Testis (tissue), 3 donors: ENCODE measurements around the gene TMEM145. TPM values are rescaled to one million over a fixed set of nuclear protein-coding genes. Genes with fewer than 3 reads are reported as not detected.

Experiments used
- DNase-seq: peaks from one replicate; pipeline ENCODE4 v3.0.0-alpha.2; 2019
- H3K27ac ChIP-seq, 2 donors: fragments of 200-600 bp; sonication (generic); one replicate each; pipeline ENCODE4 v1.5.1; 2019
- H3K27me3 ChIP-seq: fragments of 200-600 bp; sonication (generic); one replicate; pipeline ENCODE4 v1.5.1; 2019
- H3K36me3 ChIP-seq: fragments of 200-600 bp; sonication (generic); one replicate; pipeline ENCODE4 v1.5.1; 2017; ENCODE audit warnings: low read depth; ENCODE audit errors: missing control alignments
- H3K4me1 ChIP-seq: fragments of 200-600 bp; sonication (generic); one replicate; pipeline ENCODE4 v1.5.1; 2019
- H3K4me3 ChIP-seq, 2 donors: fragments of 200-600 bp; sonication (generic); one replicate each; pipeline ENCODE4 v1.5.1; 2017 to 2019
- H3K9me3 ChIP-seq: fragments of 200-600 bp; sonication (generic); one replicate; pipeline ENCODE4 v1.5.1; 2017
- CTCF ChIP-seq, 3 experiments: fragments of 450-650 bp in 2 of 3; fragments of 200-600 bp in 1 of 3; sonication (generic) in 1 of 3; IDR thresholded peaks; one replicate each; pipeline ENCODE4 v1.5.1; 2016 to 2019; ENCODE audit warnings: antibody characterized with exemption in 3 of 3, mild to moderate bottlenecking in 2 of 3, moderate library complexity in 1 of 3
- POLR2A ChIP-seq: fragments of 450-650 bp; IDR thresholded peaks from one replicate; pipeline ENCODE4 v1.6.1; 2017; ENCODE audit warnings: antibody characterized with exemption, mild to moderate bottlenecking, moderate library complexity
- WGBS, 2 donors: methylation state at CpG; one replicate each; pipeline ENCODE4 v1.1.5; 2018; 5-methylcytosine and 5-hydroxymethylcytosine counted together
- intact Hi-C: fragments of 100-400 bp; cut with DNase I; formaldehyde crosslinking; loops from one replicate; pipeline ENCODE4 v1.15.1; 2023; ENCODE audit warnings: low total_unique reads
- polyA plus RNA-seq: library from polyadenylated mRNA; stranded (reverse); fragments of 350-450 nt; fragmentation: Illumina TruSeq; extraction: RNeasy Lipid Tissue Mini Kit (QIAGEN cat#74804); gene quantifications from one replicate; pipeline ENCODE4 v1.2.3, GENCODE V29; 2014; ENCODE audit warnings: low read depth, low replicate concordance; ENCODE audit not compliant: insufficient read depth
- total RNA-seq, 2 donors: library from RNA; depleted of rRNA; stranded (reverse); fragments of >200 nt; gene quantifications; one replicate each; pipeline ENCODE4 v1.2.3, GENCODE V29; 2016

Gene TMEM145
- total and polyA plus RNA-seq, 3 donors from 2014 or later, result 6.9 to 12.3 (median 7.2) TPM

DNA sequence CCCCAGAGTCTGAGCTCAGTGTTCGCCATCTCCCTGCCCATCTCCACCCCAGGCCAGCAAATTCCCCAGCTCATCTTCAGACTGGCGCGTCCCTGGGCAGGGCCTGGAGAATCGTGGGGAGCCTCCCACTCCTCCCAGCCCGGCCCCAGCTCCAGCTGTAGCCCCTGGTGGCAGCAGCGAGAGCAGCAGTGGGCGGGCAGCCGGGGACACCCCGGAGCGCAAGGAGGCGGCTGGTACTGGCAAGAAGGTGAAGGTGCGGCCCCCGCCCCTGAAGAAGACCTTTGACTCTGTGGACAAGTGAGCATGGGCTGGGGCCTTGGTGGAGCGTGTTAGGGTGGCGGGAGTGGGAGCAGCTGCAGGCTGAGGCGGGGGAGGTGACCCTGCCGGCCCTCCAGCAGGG lies 19.6 kb upstream of the TMEM145 start:
- intact Hi-C loops, result loop anchor here (5.0 kb wide), 1 partner anchor 46 kb away; no protein-coding TSS in a partner anchor
- TF ChIP-seq CTCF (IDR thresholded peaks at IDR 0.05) (no peak), POLR2A (no peak)
- Histone ChIP-seq H3K27ac (no peak overlapping the region), H3K4me3 (no peak overlapping the region), H3K4me1 (no peaks in the 10 kb centered on the region), H3K36me3 (no peaks in the 10 kb centered on the region), H3K27me3 (no peaks in the 10 kb centered on the region), H3K9me3 (no peaks in the 10 kb centered on the region)
- DNase-seq, result no peak
- WGBS, 2 donors, result 76 to 89% methylated on average over 13 to 17 of the region's 17 CpGs

DNA sequence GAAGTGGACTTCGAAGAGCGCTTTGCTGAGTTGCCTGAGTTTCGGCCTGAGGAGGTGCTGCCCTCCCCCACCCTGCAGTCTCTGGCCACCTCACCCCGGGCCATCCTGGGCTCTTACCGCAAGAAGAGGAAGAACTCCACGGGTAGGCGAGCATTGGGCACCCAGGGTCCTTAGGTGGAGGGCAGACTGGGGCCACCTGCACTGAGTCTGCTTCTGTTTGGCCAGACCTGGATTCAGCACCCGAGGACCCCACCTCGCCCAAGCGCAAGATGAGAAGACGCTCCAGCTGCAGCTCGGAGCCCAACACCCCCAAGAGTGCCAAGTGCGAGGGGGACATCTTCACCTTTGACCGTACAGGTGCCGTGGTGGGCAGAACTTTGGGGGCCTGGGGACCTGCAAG lies 19.2 kb upstream of the TMEM145 start:
- Histone ChIP-seq H3K36me3 (no peaks in the 10 kb centered on the region), H3K27me3 (no peaks in the 10 kb centered on the region), H3K9me3 (no peaks in the 10 kb centered on the region), H3K4me3 (no peak overlapping the region), H3K4me1 (no peaks in the 10 kb centered on the region), H3K27ac (no peak overlapping the region)
- TF ChIP-seq POLR2A (no peak), CTCF (IDR thresholded peaks at IDR 0.05) (no peak)
- WGBS, 2 donors, result 89 to 92% methylated on average over 7 to 15 of the region's 15 CpGs
- no peak for DNase-seq
- intact Hi-C loops, result loop anchor here (5.0 kb wide), 1 partner anchor 47 kb away; no protein-coding TSS in a partner anchor

DNA sequence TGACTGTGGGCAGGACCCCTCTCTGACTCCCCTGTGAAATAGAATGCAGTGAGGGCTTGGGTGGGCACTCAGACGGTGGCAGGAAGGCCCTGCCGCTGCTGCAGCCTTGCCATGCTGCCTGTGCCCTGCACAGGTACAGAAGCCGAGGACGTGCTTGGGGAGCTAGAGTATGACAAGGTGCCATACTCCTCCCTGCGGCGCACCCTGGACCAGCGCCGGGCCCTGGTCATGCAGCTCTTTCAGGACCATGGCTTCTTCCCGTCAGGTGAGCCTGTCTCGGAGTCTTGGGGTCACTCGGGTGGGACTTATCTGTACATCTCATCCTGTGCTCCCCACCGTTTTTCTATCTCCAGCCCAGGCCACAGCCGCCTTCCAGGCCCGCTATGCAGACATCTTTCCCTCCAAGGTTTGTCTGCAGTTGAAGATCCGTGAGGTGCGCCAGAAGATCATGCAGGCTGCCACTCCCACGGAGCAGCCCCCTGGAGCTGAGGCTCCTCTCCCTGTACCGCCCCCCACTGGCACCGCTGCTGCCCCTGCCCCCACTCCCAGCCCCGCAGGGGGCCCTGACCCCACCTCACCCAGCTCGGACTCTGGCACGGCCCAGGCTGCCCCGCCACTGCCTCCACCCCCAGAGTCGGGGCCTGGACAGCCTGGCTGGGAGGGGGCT lies 18.5 kb upstream of the TMEM145 start:
- no peak for TF ChIP-seq CTCF (IDR thresholded peaks at IDR 0.05)
- 73 to 91% methylated on average over 7 to 24 of the region's 24 CpGs for WGBS, 2 donors
- H3K4me3 ChIP-seq, result no peak overlapping the region
- no peak overlapping the region for H3K27ac ChIP-seq
- no peaks in the 10 kb centered on the region for H3K9me3 ChIP-seq
- no peaks in the 10 kb centered on the region for H3K36me3 ChIP-seq
- intact Hi-C loops, result loop anchor here (5.0 kb wide), 1 partner anchor 47 kb away; no protein-coding TSS in a partner anchor
- DNase-seq, result no peak
- no peaks in the 10 kb centered on the region for H3K4me1 ChIP-seq
- no peaks in the 10 kb centered on the region for H3K27me3 ChIP-seq

- Histone ChIP-seq H3K4me3 (no peak overlapping the region), H3K27me3 (no peaks in the 10 kb centered on the region), H3K9me3 (no peaks in the 10 kb centered on the region), H3K36me3 (no peaks in the 10 kb centered on the region), H3K4me1 (no peaks in the 10 kb centered on the region), H3K27ac (no peak overlapping the region)
- DNase-seq, result no peak
- intact Hi-C loops, result no loop called here
- TF ChIP-seq CTCF (IDR thresholded peaks at IDR 0.05) (no peak), POLR2A (no peak)
- WGBS, 2 donors, result 72 to 92% methylated on average over 2 to 5 of the region's 5 CpGs
These were observed 17.8 kb upstream of the TMEM145 start for GRCh38 chr19:42295342-42295741.
